HFFc6 (cell line): ENCODE results near the gene AIMP2. TPM values are rescaled to one million over a fixed set of nuclear protein-coding genes. Genes with fewer than 3 reads are reported as not detected.

Experiments
- DNase-seq: peaks from one replicate; pipeline ENCODE4 v3.0.0-alpha.2; 2018
- H3K27ac Mint-ChIP-seq: 2 replicates; pipeline ENCODE4 v1.8.0; 2020; ENCODE audit warnings: mild to moderate bottlenecking, mixed read lengths
- H3K27me3 Mint-ChIP-seq: 2 replicates; pipeline ENCODE4 v1.8.0; 2021; ENCODE audit warnings: mild to moderate bottlenecking, moderate library complexity, mixed read lengths; ENCODE audit not compliant: insufficient read depth
- H3K36me3 Mint-ChIP-seq: 2 replicates; pipeline ENCODE4 v1.8.0; 2021; ENCODE audit warnings: low read depth, mixed read lengths
- H3K4me1 Mint-ChIP-seq: 2 replicates; pipeline ENCODE4 v1.8.0; 2020; ENCODE audit warnings: low read depth, mixed read lengths
- H3K4me3 Mint-ChIP-seq: 2 replicates; pipeline ENCODE4 v1.8.0; 2020; ENCODE audit warnings: mild to moderate bottlenecking, moderate library complexity, mixed read lengths
- H3K9me3 Mint-ChIP-seq: 2 replicates; pipeline ENCODE4 v1.8.0; 2020; ENCODE audit warnings: mild to moderate bottlenecking, mixed read lengths
- CTCF ChIP-seq: fragments of 200-600 bp; sonication (generic); IDR thresholded peaks from 2 replicates; pipeline ENCODE4 v1.5.0; 2021; ENCODE audit warnings: antibody characterized with exemption, mild to moderate bottlenecking
- total RNA-seq, 6 experiments: library from RNA; stranded (reverse); fragmentation: NEBNext Ultra II Directional; extraction: Animal tissue kit (Norgen Biotek cat#: 25700); gene quantifications; 2 replicates in 1 of 6; 3 replicates in 5 of 6; pipeline ENCODE4 v1.2.3, GENCODE V29; 2021

AIMP2 gene
- total RNA-seq, 6 experiments from 2014 or later, result 36.2 to 47.2 (median 42.9) TPM

GRCh38 chr7:6026820-6027311 is 17.8 kb downstream of the AIMP2 start:
- no peaks in the 10 kb centered on the region for H3K9me3 Mint-ChIP-seq
- H3K27ac Mint-ChIP-seq, result peak overlapping the region; percentile 21; the same call in 1 of the 2 replicates
- H3K27me3 Mint-ChIP-seq, result peaks cover 6% of the 10 kb centered on the region
- no peak for DNase-seq
- no peaks in the 10 kb centered on the region for H3K4me1 Mint-ChIP-seq
- no peak; the same call in 1 of the 2 replicates for TF ChIP-seq CTCF
- H3K4me3 Mint-ChIP-seq, result no peak overlapping the region
- peaks cover 31% of the 10 kb centered on the region for H3K36me3 Mint-ChIP-seq

- no peak for TF ChIP-seq CTCF
- Mint-ChIP-seq H3K9me3 (no peaks in the 10 kb centered on the region), H3K4me3 (no peak overlapping the region), H3K36me3 (peaks cover 29% of the 10 kb centered on the region), H3K4me1 (no peaks in the 10 kb centered on the region), H3K27ac (no peak overlapping the region), H3K27me3 (peaks cover 5% of the 10 kb centered on the region)
- DNase-seq, result no peak
Measured at GRCh38 chr7:6027806-6028365, 18.8 kb downstream of the AIMP2 start.

GRCh38 chr7:6028563-6028962 is 19.5 kb downstream of the AIMP2 start:
- H3K36me3 Mint-ChIP-seq, result peaks cover 22% of the 10 kb centered on the region
- no peaks in the 10 kb centered on the region for H3K9me3 Mint-ChIP-seq
- H3K27me3 Mint-ChIP-seq, result peaks cover 5% of the 10 kb centered on the region
- no peak for DNase-seq
- H3K27ac Mint-ChIP-seq, result no peak overlapping the region
- TF ChIP-seq CTCF, result no peak
- H3K4me1 Mint-ChIP-seq, result no peaks in the 10 kb centered on the region
- H3K4me3 Mint-ChIP-seq, result no peak overlapping the region

GRCh38 chr7:6030988-6031387 is 21.9 kb downstream of the AIMP2 start, which contains the start of gene ANKRD61:
TSS of gene ANKRD61 (plus strand) at chr7:6031376. CDS start at chr7:6031376, 0 bp downstream.
- no peak for TF ChIP-seq CTCF
- Mint-ChIP-seq H3K4me1 (no peaks in the 10 kb centered on the region), H3K36me3 (peaks cover 31% of the 10 kb centered on the region), H3K27me3 (no peaks in the 10 kb centered on the region; the same call in 1 of the 2 replicates), H3K27ac (no peak within 1 kb of the TSS; the same call in 1 of the 2 replicates), H3K9me3 (no peaks in the 10 kb centered on the region), H3K4me3 (no peak within 1 kb of the TSS)
- DNase-seq, result no peak

- Mint-ChIP-seq H3K27me3 (no peaks in the 10 kb centered on the region; the same call in 1 of the 2 replicates), H3K4me1 (no peaks in the 10 kb centered on the region), H3K27ac (no peak overlapping the region; the same call in 1 of the 2 replicates), H3K36me3 (peaks cover 33% of the 10 kb centered on the region), H3K9me3 (no peaks in the 10 kb centered on the region), H3K4me3 (no peak overlapping the region)
- TF ChIP-seq CTCF, result no peak
- no peak for DNase-seq
Measured at GRCh38 chr7:6031567-6031966, 22.5 kb downstream of the AIMP2 start.
